HG03095 (cell line): ENCODE data around the gene NR0B2.

Experiments used
- ATAC-seq: cut with Tn5 transposase; IDR thresholded peaks from one replicate; pipeline ENCODE4 v1.9.1; 2021; ENCODE audit warnings: moderate library complexity; ENCODE audit not compliant: unreplicated experiment

NR0B2 gene

GRCh38 chr1:26938004-26938658, 24.4 kb upstream of the NR0B2 start:
- no peak for ATAC-seq

DNA sequence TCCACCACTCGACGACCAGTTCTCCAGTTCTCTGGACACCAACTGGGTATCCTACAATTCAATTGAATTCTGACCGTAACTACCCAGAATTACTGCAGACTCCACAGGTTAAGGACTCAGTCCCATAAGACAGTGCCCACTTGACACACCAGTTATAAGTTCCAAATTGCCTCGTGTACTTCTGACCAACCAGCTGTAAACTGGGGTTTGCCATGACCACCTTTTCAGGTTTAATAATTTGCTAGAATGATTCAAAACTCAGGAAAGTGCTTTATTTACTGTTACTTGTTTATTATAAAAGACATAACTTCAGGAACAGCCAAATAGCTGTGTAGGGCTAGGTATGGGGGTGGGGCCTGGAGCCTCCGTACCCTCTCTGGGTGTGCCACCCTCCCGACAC, 23.0 kb upstream of the NR0B2 start:
- no peak for ATAC-seq

DNA sequence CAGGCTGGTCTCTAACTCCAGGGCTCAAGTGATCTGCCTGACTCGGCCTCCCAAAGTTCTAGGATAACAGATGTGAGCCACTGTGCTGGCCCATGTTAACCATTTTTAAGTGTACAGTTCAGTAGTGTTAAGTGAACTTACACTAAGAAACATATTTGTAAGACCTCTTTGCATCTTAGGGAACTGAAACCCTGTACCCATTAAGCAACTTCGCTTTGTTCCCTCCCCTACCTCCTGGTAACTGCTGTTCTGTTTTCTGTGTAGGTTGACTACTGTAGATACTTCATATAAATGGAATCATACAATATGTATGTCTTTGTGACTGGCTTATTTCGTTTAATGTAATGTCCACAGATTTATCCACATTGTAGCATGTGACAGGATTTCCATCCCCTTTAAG, 18.8 kb upstream of the NR0B2 start:
- no peak for ATAC-seq

GRCh38 chr1:26923711-26924110, 9.9 kb upstream of the NR0B2 start:
- no peak for ATAC-seq

GRCh38 chr1:26922901-26923300, 9.1 kb upstream of the NR0B2 start:
- no peak for ATAC-seq

DNA sequence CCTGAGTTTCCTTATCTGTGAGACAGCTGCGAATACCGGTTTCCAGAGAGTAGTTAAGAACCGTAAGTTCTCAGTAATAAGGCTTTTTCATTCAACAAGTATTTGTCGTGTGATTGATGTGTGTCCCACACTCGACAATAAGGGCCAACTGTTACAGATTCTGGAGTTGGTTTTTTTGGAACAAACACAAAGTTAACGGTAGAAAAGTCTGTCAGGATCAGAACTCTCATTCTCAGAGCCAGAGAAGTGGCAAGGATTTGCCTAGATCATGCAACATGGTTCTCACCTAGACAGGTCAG, 8.6 kb upstream of the NR0B2 start:
- ATAC-seq, result no peak

DNA sequence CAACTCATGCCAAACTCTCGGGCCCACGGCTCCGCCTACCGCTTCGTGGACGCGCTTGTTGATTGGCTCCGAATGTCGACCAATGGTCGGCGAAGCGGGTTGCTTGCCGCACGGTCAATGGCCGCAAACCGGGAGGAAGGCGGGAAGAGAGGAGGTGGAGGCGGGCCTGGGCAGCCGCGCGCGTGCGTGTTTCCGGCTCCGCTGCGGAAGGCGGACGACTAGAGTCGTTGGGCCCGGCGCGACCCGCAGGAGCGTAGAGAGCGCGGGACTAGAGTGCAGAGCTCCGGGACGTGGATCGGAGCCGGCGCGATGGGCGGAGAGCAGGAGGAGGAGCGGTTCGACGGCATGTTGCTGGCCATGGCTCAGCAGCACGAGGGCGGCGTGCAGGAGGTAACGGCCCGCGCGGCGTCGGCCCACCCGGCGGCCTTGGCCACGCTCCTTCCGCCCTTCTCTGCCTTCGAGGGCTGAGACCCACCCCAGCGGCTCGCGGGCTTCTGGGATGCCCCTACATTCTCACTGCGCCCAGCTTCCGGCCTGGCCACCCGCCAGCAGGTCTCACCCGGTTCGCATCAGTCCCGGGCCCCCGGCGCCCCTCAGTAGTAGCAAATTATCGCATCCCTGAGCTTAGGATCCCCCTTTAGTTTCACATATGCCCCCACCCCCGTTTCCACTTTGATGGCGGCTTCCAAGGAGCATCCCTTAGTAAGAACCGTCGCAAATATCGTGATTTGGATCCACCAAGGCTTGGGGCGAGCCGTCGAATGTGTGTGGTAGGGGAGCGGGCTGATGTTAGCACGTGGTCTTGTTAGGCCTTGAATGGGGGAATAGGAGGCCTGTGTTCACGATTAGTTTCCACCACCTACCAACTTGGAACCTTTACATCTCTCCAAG, 8.0 kb upstream of the NR0B2 start, which contains the start of gene NUDC:
TSS of gene NUDC (plus strand) at position 204 of the 891 bp plus-strand sequence. CDS start at position 310, 106 bp downstream.
- peak; percentile 93 for ATAC-seq

DNA sequence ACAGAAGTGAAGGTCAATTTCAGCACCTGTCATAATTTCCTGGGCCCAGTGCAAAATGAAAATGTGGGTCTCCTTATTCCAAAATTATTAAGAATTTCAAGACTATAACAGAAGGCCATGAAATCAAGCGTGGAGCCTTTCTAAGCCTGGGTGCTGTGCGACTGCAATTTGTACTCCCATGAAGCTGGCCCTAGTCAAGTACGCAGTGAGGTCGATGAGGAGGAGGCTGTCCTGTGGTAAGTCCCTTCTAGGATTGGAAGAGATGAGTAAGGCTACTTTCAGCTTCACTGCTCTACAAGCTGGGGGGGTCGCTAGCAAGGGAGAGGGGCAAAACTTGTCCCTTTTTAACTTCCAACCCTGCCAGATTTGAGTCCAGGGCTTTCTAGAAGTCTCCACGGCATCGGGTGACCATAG, 7.4 kb upstream of the NR0B2 start:
- ATAC-seq, result peak; percentile 16

GRCh38 chr1:26915204-26915842, 1.5 kb upstream of the NR0B2 start:
- no peak for ATAC-seq

- no peak for ATAC-seq
Observed at GRCh38 chr1:26913389-26913753, 404 bp downstream of the NR0B2 start.

DNA sequence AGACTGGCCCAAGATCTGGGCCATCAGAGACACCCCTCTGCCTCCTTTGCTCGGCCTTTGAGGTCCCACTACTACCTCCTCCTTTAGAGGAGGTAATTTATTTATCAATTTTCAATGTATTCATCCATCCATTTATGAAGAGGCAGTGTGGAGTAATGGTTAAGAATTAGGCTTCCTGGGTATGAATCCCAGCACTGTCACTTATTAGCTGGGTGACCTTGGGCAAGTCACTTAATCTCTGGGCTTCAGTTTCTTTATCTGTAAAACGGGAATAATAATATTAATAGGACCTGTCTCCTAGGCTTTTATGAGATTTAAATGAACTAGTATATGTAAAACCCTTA, 1.7 kb downstream of the NR0B2 start:
- no peak for ATAC-seq

DNA sequence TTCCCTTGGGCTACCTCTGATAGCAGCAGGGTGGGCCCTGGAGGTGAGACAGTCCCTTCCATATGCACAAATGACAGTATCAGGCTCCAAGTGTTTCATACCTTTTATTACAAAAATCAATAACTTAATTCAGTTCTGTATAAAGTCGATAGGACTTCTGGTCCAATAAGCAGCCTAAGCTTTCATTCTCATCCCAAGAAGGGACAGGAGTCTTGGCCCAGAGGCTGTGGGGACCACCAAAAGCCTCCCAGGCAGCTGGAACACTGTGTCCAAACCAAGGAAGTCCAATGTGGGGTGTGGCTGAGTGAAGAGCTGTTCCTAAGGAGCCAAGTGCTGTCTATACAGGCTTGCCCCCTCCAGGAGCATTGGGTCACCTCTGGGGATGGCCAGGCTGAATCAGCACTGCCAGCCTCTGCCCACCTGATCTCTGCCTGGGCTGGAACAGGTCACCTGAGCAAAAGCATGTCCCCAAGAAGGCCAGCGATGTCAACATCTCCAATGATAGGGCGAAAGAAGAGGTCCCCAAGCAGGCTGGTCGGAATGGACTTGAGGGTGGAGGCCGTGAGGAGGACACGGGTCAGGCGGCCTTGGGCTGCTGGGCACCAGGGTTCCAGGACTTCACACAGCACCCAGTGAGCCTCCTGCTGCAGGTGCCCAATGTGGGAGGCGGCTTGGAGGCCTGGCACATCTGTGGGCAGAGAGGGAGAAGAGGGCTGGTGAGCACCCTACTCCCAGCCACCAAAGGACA, 2.2 kb downstream of the NR0B2 start:
- no peak for ATAC-seq

DNA sequence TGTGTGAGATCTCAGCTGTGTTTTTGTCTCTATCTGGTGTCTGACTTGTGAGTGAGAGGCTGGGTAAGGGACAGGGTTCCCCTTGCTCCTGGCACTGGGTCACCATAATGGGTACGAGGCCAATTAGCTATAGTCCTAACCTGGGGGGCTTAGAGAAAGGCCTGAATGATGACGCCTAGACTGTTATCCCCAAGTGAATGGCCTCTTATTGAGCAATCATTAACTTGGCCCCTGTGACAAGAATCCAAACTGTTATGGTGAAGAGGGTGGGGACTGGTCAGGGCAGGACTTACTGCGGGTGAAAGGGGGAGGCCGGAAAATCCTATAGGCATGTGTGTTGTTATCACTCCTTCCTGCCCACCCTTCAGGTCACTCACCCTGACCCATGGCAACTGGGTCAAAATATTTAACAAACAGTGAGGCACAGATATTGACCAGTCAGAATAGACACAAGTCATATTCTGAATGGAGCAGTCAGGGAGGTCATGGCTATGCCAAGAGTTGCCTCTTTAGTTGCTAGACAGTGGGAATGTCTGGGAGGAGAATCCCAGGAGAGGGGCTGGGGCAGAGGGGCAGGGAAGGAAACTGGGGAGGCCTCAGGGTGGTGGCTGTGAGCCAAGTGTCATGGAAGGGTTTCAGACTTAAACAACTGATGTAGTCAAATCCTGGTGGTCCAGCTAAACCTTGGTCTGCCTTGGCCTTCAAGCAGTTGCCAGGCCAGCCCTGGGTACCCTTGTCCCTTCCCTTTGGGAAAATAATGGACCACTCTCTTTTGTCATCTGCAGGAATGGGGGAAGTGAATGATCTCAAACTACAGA, 3.2 kb downstream of the NR0B2 start:
- no peak for ATAC-seq

DNA sequence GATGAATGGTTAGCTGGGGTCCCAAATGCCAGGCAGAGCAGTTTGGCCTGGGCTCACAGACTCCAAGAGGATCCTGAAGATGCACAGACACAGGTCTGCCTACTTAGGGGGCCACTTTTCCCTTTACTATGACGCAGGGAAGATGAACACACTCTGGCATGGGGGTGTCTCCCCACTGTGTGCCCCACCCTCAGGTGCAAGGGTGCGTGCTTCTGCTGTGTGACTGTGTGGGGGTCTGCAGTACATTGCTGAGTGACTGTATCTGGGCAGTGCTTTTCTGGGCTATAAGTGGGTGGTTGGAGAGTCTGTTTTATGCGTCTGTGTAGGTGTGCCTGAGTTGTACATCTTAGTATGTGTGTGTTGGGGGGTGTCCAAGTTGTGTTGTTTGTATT, 3.8 kb downstream of the NR0B2 start:
- ATAC-seq, result no peak

GRCh38 chr1:26907071-26907917, 6.5 kb downstream of the NR0B2 start:
- ATAC-seq, result no peak

DNA sequence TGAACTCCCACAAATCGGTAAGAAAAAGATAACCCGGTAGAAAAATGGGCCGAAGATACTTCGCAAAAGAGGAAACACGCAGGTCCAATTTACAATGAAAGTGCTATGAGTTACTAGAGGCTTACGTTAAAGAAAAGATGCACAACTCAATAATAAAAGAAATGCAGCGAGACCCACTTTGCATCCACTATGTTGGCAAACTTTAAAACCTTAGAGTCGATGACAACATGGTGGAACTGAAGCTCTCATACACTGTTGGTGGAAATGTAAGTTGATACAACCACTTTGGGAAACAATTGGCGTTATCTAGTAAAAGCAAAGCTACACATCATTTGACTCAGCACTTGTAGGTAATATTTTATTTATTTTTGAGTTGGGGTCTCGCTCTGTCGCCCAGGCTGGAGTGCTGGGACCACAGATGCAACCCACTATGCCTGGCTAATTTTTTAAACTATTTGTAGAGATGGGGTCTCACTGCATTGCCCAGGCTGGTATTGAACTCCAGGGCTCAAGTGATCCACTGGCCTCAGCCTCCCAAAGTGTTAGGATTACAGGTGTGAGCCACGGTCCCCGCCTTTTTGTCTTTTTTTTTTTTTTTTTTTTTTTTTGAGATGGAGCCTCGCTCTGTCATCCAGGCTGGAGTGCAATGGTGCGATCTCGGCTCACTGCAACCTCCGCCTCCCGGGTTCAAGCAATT, 12.8 kb downstream of the NR0B2 start:
- no peak for ATAC-seq

GRCh38 chr1:26900001-26900814, 13.6 kb downstream of the NR0B2 start, which contains the start of gene GPATCH3:
GPATCH3 (minus strand) TSS chr1:26900467; CDS start chr1:26900442, 25 bp downstream.
- ATAC-seq, result no peak

GRCh38 chr1:26897351-26897750, 16.4 kb downstream of the NR0B2 start:
- no peak for ATAC-seq
